VCaP (cell line): Measurements from ENCODE around the gene SLC16A9.

ENCODE experiments used
- H3K27ac ChIP-seq: fragments of 450-650 bp; 2 replicates; pipeline ENCODE4 v1.5.1; 2017
- CTCF ChIP-seq: fragments of 450-650 bp; conservative IDR thresholded peaks from 2 replicates; pipeline ENCODE4 v1.5.1; 2017; ENCODE audit warnings: mild to moderate bottlenecking, moderate library complexity

The SLC16A9 gene

GRCh38 chr10:59695637-59696036, 14.0 kb downstream of the SLC16A9 start:
- no peak overlapping the region for H3K27ac ChIP-seq
- TF ChIP-seq CTCF = no peak

GRCh38 chr10:59694936-59695335, 14.7 kb downstream of the SLC16A9 start:
- TF ChIP-seq CTCF = no peak
- H3K27ac ChIP-seq = no peak overlapping the region

- no peak for TF ChIP-seq CTCF
- no peak overlapping the region for H3K27ac ChIP-seq
Measured at GRCh38 chr10:59692113-59692512, 17.5 kb downstream of the SLC16A9 start.

- peak overlapping the region; percentile 59 for H3K27ac ChIP-seq
- no peak for TF ChIP-seq CTCF
Measured at GRCh38 chr10:59688921-59689351, 20.7 kb downstream of the SLC16A9 start.

- no peak overlapping the region for H3K27ac ChIP-seq
- TF ChIP-seq CTCF = no peak
Measured at GRCh38 chr10:59687657-59688056, 22.0 kb downstream of the SLC16A9 start.

- no peak overlapping the region for H3K27ac ChIP-seq
- TF ChIP-seq CTCF = no peak
Measured at GRCh38 chr10:59684006-59684405, 25.6 kb downstream of the SLC16A9 start.

- H3K27ac ChIP-seq = no peak overlapping the region
- no peak for TF ChIP-seq CTCF
Measured at GRCh38 chr10:59682986-59683937, 26.4 kb downstream of the SLC16A9 start.
